K562 (cell line): ENCODE measurements around the gene ISYNA1. TPM values are rescaled to one million over a fixed set of nuclear protein-coding genes. Genes with fewer than 3 reads are reported as not detected.

Experiments
- BMI1 ChIP-seq: fragments of 150-350 bp; IDR thresholded peaks from 2 replicates; pipeline ENCODE4 v1.6.1; 2014; ENCODE audit warnings: low read length
- CCNT2 ChIP-seq: IDR thresholded peaks from 2 replicates; pipeline ENCODE4 v1.6.1; 2011; ENCODE audit warnings: borderline replicate concordance, low read depth, mild to moderate bottlenecking, moderate library complexity, mixed read lengths, low read length; ENCODE audit not compliant: insufficient read length; ENCODE audit errors: extremely low read depth
- E2F3 ChIP-seq: fragments of 250-450 bp; sonication (Bioruptor Pico); IDR thresholded peaks from 2 replicates; pipeline ENCODE4 v1.4.0; 2020; ENCODE audit warnings: mild to moderate bottlenecking
- KLF13 ChIP-seq: fragments of 450-650 bp; IDR thresholded peaks from 2 replicates; pipeline ENCODE4 v1.6.1; 2016; ENCODE audit warnings: missing genetic modification characterization, low read depth, mild to moderate bottlenecking, missing compliant biosample characterization, moderate library complexity, borderline replicate concordance
- MNT ChIP-seq, 2 experiments: fragments of 450-650 bp; conservative IDR thresholded peaks; 2 replicates each; pipeline ENCODE4 v1.6.1; 2017; ENCODE audit warnings: mild to moderate bottlenecking in 2 of 2, moderate library complexity in 2 of 2
- MYC ChIP-seq, 2 experiments: fragments of 250-450 bp in 1 of 2; sonication (Bioruptor Pico) in 1 of 2; IDR thresholded peaks; 2 replicates each; pipeline versions ENCODE4 v1.5.1 to v1.6.1; 2012 to 2021; ENCODE audit warnings: low read depth in 2 of 2, borderline replicate concordance in 1 of 2, improper control_type of control experiment in 1 of 2, low read length in 1 of 2, mild to moderate bottlenecking in 1 of 2, moderate library complexity in 1 of 2
- NR2F6 ChIP-seq: fragments of 450-650 bp; formaldehyde crosslinking; IDR thresholded peaks from 2 replicates; pipeline ENCODE4 v1.4.0; 2020; ENCODE audit warnings: mild to moderate bottlenecking
- SNRNP70 ChIP-seq: fragments of 200-400 bp; formaldehyde crosslinking; optimal IDR thresholded peaks from 2 replicates; pipeline ENCODE3; 2017; ENCODE audit warnings: low read depth, low read length
- TAF9B ChIP-seq: fragments of 450-650 bp; IDR thresholded peaks from 2 replicates; pipeline ENCODE4 v1.6.1; 2018; ENCODE audit warnings: mild to moderate bottlenecking; ENCODE audit not compliant: partially characterized antibody
- TARDBP ChIP-seq: fragments of 450-650 bp; IDR thresholded peaks from 2 replicates; pipeline ENCODE4 v1.6.1; 2016
- TCF3 ChIP-seq: sonication (generic); formaldehyde crosslinking; IDR thresholded peaks from 2 replicates; pipeline ENCODE4 v1.4.0; 2020; ENCODE audit warnings: mild to moderate bottlenecking, missing genetic modification reagents
- TRIM28 ChIP-seq: fragments of 450-650 bp; IDR thresholded peaks from 2 replicates; pipeline ENCODE4 v1.6.1; 2017
- ZBED1 ChIP-seq: IDR thresholded peaks from 2 replicates; pipeline ENCODE4 v1.6.1; 2014
- ZNF583 ChIP-seq: fragments of 250-450 bp; sonication (Bioruptor Pico); IDR thresholded peaks from 2 replicates; pipeline ENCODE4 v1.4.0; 2020
- ZNF785 ChIP-seq: fragments of 250-450 bp; sonication (Bioruptor Pico); IDR thresholded peaks from 2 replicates; pipeline ENCODE4 v1.4.0; 2020; ENCODE audit warnings: mild to moderate bottlenecking
- polyA plus RNA-seq, 8 experiments: library from polyadenylated mRNA; depleted of rRNA in 4 of 8; stranded (reverse) in 5 of 8; unstranded in 3 of 8; fragments of >200 nt; fragmentation: Nextera tagmentation in 2 of 8; fragmentation: Illumina TruSeq in 1 of 8; extraction: Ambion mirVana in 2 of 8; extraction: Trizol in 1 of 8; gene quantifications; 2 replicates each; pipeline versions ENCODE4 v1.2.1 to v1.2.3, GENCODE V29; 2011 to 2014; ENCODE audit warnings: inconsistent platforms in 1 of 8, missing spikeins in 1 of 8
- total RNA-seq, 7 experiments: library from RNA; depleted of rRNA in 6 of 7; stranded (reverse); fragments of >200 nt in 6 of 7; fragmentation: Illumina TruSeq in 2 of 7; extraction: Trizol in 2 of 7; gene quantifications; 2 replicates each; pipeline versions ENCODE4 v1.2.1 to v1.2.3, GENCODE V29; 2011 to 2021; ENCODE audit warnings: low replicate concordance in 1 of 7
- TF ChIP-seq, protein P1 (sequence below): fragments of 450-650 bp; formaldehyde crosslinking; IDR thresholded peaks from 2 replicates; pipeline ENCODE4 v1.4.0; 2020; ENCODE audit warnings: mild to moderate bottlenecking
- TF ChIP-seq, protein P2 (sequence below): fragments of 450-650 bp; formaldehyde crosslinking; IDR thresholded peaks from 2 replicates; pipeline ENCODE4 v1.4.0; 2020; ENCODE audit warnings: mild to moderate bottlenecking, moderate library complexity
- TF ChIP-seq, protein P3 (sequence below): fragments of 450-650 bp; IDR thresholded peaks from 2 replicates; pipeline ENCODE4 v1.6.1; 2017; ENCODE audit warnings: antibody characterized with exemption, mild to moderate bottlenecking

Gene ISYNA1
- total and polyA plus RNA-seq, 9 of the 15 experiments (the other 6 are each of a cell fraction or from before 2014, with no cell fraction given), result 21.8 to 460 (median 93.2) TPM

DNA sequence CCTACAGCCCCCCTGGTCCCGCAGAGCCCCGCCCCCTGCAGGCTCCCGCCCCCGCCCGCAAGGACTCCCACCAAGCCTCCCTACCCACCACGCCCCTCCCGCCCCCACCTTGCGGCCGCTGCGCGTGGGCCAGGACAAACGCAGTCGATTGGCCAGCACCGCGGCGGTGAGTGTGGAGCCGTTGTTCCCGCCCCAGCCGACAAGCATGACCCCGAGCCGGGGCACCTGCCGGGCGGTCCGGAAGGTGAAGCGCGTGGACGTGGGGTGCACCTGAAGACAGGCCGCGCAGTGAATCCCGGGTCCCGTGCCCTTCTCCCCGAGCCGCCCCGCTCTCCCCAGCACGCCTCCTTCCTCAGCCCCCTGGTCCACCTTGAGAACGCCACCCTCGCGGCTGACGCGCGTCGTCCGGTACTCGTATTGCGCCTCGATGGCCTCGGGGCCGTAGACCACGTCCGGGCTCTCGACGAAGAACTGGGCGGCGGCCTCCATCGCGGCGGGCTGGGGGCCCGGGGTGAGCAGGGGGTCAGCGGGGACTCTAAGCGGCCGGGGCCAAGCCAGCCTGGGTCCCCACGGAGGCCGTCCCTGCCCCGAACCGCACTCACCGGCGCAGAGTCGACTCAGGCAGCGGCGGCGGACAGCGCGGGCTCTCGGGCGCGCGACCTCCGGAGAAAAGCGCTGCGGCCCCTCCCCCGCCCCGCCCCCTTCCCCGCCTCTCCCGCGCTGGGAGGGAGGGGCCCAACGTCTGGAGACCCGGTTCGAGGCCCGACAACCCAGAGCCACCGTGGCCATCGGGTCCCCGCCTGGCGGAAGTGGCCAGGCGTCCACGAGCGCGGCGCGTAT lies at the start of gene ISYNA1 (continued):
- TF ChIP-seq MNT (conservative IDR thresholded peaks at IDR 0.05) (peak in 1 of 2 experiments; percentile 65), TAF9B (no peak), MYC (IDR thresholded peaks at IDR 0.05; ENCODE audit: low read depth, low read length) (peak; percentile 39; the same call in 1 of the 2 replicates), MYC (CRISPR knock-in tag; IDR thresholded peaks at IDR 0.05; ENCODE audit: borderline replicate concordance, low read depth) (peak; percentile 43; the same call in 1 of the 2 replicates), TRIM28 (no peak), SNRNP70 (no peak), CCNT2 (peak; percentile 60), KLF13 (0 out of 2 replicates have a peak, but pooled peaks have one; percentile 23), ZBED1 (0 out of 2 replicates have a peak, but pooled peaks have one; percentile 68), TARDBP (0 out of 2 replicates have a peak, but pooled peaks have one; percentile 43), BMI1 (no peak), TCF3 (CRISPR knock-in tag) (peak; percentile 17; the same call in 1 of the 2 replicates), ZNF785 (CRISPR knock-in tag) (no peak), NR2F6 (CRISPR knock-in tag) (no peak), E2F3 (CRISPR knock-in tag) (peak; percentile 51; the same call in 1 of the 2 replicates), ZNF583 (0 out of 2 replicates have a peak, but pooled peaks have one; percentile 33)
- TF ChIP-seq, protein P1, sequence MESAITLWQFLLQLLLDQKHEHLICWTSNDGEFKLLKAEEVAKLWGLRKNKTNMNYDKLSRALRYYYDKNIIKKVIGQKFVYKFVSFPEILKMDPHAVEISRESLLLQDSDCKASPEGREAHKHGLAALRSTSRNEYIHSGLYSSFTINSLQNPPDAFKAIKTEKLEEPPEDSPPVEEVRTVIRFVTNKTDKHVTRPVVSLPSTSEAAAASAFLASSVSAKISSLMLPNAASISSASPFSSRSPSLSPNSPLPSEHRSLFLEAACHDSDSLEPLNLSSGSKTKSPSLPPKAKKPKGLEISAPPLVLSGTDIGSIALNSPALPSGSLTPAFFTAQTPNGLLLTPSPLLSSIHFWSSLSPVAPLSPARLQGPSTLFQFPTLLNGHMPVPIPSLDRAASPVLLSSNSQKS (CRISPR knock-in tag), result no peak
- TF ChIP-seq, protein P2, sequence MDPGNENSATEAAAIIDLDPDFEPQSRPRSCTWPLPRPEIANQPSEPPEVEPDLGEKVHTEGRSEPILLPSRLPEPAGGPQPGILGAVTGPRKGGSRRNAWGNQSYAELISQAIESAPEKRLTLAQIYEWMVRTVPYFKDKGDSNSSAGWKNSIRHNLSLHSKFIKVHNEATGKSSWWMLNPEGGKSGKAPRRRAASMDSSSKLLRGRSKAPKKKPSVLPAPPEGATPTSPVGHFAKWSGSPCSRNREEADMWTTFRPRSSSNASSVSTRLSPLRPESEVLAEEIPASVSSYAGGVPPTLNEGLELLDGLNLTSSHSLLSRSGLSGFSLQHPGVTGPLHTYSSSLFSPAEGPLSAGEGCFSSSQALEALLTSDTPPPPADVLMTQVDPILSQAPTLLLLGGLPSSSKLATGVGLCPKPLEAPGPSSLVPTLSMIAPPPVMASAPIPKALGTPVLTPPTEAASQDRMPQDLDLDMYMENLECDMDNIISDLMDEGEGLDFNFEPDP (CRISPR knock-in tag), result peak; percentile 64; the same call in 1 of the 2 replicates
- TF ChIP-seq, protein P3, sequence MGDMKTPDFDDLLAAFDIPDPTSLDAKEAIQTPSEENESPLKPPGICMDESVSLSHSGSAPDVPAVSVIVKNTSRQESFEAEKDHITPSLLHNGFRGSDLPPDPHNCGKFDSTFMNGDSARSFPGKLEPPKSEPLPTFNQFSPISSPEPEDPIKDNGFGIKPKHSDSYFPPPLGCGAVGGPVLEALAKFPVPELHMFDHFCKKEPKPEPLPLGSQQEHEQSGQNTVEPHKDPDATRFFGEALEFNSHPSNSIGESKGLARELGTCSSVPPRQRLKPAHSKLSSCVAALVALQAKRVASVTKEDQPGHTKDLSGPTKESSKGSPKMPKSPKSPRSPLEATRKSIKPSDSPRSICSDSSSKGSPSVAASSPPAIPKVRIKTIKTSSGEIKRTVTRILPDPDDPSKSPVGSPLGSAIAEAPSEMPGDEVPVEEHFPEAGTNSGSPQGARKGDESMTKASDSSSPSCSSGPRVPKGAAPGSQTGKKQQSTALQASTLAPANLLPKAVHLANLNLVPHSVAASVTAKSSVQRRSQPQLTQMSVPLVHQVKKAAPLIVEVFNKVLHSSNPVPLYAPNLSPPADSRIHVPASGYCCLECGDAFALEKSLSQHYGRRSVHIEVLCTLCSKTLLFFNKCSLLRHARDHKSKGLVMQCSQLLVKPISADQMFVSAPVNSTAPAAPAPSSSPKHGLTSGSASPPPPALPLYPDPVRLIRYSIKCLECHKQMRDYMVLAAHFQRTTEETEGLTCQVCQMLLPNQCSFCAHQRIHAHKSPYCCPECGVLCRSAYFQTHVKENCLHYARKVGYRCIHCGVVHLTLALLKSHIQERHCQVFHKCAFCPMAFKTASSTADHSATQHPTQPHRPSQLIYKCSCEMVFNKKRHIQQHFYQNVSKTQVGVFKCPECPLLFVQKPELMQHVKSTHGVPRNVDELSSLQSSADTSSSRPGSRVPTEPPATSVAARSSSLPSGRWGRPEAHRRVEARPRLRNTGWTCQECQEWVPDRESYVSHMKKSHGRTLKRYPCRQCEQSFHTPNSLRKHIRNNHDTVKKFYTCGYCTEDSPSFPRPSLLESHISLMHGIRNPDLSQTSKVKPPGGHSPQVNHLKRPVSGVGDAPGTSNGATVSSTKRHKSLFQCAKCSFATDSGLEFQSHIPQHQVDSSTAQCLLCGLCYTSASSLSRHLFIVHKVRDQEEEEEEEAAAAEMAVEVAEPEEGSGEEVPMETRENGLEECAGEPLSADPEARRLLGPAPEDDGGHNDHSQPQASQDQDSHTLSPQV, result 0 out of 2 replicates have a peak, but pooled peaks have one; percentile 19
